ENCODE results near the gene SORCS3.

DNA sequence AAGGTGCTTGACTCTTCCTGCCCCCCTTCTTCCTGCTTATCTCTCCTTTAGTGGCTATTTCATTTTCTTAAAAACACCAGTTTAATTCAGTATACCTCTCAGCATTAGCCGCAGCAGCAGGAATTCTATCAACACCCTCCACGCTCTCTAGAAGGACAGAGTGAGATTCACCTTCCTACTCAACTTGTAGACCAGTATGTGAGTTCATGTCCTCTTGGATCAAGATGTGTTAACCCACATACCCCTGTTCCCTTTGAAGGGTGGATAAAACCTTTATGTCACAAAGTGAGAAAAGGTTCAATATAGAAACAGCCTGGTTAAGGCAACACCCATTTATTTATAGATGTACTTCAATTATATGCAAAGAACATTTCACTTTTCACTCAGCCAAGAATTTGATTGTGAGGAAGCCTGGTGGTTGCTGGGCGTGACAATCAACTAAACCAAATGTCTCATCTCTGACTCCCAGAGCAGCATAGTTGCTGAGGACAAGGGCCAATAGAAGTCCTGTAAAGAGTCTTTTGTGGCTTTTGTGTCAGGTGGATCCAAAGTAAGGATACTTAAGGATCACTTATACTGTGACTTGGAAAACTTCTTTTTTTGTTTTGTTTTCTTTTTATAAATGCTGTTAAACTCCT lies 617.1 kb downstream of the SORCS3 start:
- TF ChIP-seq POLR2AphosphoS5 (IDR thresholded peaks at IDR 0.05) (no peak), POLR2A (IDR thresholded peaks at IDR 0.05) (no peak)
- TF ChIP-seq, protein P1, sequence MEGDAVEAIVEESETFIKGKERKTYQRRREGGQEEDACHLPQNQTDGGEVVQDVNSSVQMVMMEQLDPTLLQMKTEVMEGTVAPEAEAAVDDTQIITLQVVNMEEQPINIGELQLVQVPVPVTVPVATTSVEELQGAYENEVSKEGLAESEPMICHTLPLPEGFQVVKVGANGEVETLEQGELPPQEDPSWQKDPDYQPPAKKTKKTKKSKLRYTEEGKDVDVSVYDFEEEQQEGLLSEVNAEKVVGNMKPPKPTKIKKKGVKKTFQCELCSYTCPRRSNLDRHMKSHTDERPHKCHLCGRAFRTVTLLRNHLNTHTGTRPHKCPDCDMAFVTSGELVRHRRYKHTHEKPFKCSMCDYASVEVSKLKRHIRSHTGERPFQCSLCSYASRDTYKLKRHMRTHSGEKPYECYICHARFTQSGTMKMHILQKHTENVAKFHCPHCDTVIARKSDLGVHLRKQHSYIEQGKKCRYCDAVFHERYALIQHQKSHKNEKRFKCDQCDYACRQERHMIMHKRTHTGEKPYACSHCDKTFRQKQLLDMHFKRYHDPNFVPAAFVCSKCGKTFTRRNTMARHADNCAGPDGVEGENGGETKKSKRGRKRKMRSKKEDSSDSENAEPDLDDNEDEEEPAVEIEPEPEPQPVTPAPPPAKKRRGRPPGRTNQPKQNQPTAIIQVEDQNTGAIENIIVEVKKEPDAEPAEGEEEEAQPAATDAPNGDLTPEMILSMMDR (IDR thresholded peaks at IDR 0.05): no peak
